Stimulated activated CD4-positive, alpha-beta T cell treated with anti-CD3 and anti-CD28 coated beads, TNF-alpha, amount 100 ng/mL, for 1 hour (primary cell): ENCODE data around the gene OPTC.

Experiments
- DNase-seq, 3 donors: peaks; one replicate each; pipeline ENCODE4 v3.0.0-alpha.2; 2020; ENCODE audit warnings: low read depth in 3 of 3, low spot score in 1 of 3

OPTC gene

DNA sequence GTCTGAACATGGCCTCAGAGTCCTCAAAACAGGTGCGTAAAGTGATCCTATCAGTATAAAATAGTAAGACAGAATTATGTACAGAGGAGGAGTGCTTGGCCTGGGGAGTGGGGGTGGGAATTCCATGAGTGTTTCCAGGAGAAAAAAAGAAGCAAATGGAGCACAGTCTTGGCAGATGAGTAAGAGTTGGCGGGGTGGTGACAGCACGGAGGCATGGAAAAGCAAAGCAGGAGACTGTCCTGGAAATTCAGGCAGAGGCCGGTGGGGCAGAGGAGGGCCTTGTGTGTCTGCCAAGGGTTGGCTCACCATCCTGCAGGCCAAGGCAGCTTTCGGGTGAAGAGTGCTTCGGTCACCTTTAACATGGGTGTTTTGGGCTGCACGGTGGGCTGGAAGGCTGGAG lies 63.4 kb downstream of the OPTC start:
- DNase-seq = no peak

DNA sequence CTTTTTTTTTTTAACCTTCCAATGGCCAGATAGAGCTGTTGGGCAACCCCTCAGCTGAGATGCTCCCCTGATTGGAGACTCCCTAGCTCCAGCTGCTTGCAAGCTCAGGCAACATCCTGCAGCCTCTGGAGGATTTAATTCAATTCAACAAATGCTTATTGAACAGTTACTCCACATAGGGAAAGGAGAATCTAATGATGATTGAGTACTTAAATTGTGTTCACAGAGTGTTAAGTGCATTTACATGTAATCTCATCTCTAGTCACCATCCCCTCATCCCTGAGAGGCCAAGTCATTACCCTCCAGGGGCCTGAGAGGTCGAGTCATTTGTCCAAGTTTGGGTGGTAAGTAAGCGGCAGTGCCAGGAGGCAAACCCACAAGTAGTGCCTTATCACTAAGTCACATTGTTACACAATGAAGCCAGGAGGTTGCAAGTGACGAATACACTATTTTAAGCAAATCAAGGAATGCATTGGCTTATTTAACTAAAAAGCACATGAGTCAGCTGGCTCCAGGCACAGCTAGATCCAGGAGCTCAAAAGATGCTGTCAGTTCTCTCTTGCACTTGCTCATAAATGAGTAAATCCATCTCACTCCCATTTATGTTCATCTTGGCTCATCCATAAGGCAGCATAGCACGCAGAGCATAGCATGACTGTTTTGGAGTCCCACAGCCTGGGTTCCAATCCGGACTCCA lies 64.3 kb downstream of the OPTC start:
- DNase-seq = no peak
